CD4-positive, alpha-beta T cell (primary cell): ENCODE measurements around the gene KNL1. TPM values are rescaled to one million over a fixed set of nuclear protein-coding genes. Genes with fewer than 3 reads are reported as not detected.

Experiments used
- ATAC-seq: fragments of 200-7000 bp; cut with Tn5 transposase; one replicate; pipeline ENCODE4 v1.10.0; 2022; ENCODE audit warnings: mild to moderate bottlenecking; ENCODE audit not compliant: poor library complexity
- CTCF ChIA-PET: fragments of 350-600 bp; sonication (Branson Sonifier 250); formaldehyde crosslinking; loops from one replicate; lab custom pipeline; 2021; ENCODE audit warnings: antibody characterized with exemption, inconsistent platforms; lab: Charles Lee
- POLR2A ChIA-PET: fragments of 350-600 bp; sonication (Branson Sonifier 250); formaldehyde crosslinking; loops from one replicate; lab custom pipeline; 2021; ENCODE audit warnings: antibody characterized with exemption, inconsistent platforms; lab: Charles Lee
- DNase-seq, 14 experiments: peaks; one replicate each; pipeline ENCODE4 v3.0.0-alpha.2; 2013 to 2020; ENCODE audit warnings: mixed read lengths in 2 of 14
- H3K27ac ChIP-seq, 2 donors: one replicate each; pipeline versions ENCODE4 v1.5.1 to v1.7.0; 2013; ENCODE audit warnings: low read length in 2 of 2, low read depth in 1 of 2, mild to moderate bottlenecking in 1 of 2
- H3K27me3 ChIP-seq, 2 experiments: 1 replicate in 1 of 2; 2 replicates in 1 of 2; pipeline versions ENCODE4 v1.6.1 to v1.7.0; 2013; ENCODE audit warnings: low read length in 2 of 2, control low read depth in 1 of 2, mild to moderate bottlenecking in 1 of 2, moderate library complexity in 1 of 2; ENCODE audit not compliant: insufficient read depth in 2 of 2, control insufficient read depth in 1 of 2
- H3K36me3 ChIP-seq: one replicate; pipeline ENCODE4 v1.6.1; 2013; ENCODE audit warnings: low read length, control low read depth; ENCODE audit not compliant: insufficient read depth
- H3K4me1 ChIP-seq: one replicate; pipeline ENCODE4 v1.6.1; 2013; ENCODE audit warnings: low read length, control low read depth; ENCODE audit not compliant: insufficient read depth
- H3K4me3 ChIP-seq: one replicate; pipeline ENCODE4 v1.5.1; 2013; ENCODE audit warnings: mild to moderate bottlenecking, low read length, moderate library complexity
- H3K9me3 ChIP-seq, 2 experiments: 1 replicate in 1 of 2; 2 replicates in 1 of 2; pipeline versions ENCODE4 v1.6.1 to v1.7.0; 2013; ENCODE audit warnings: low read length in 2 of 2, mild to moderate bottlenecking in 2 of 2, control low read depth in 1 of 2, moderate library complexity in 1 of 2; ENCODE audit not compliant: control insufficient read depth in 1 of 2, insufficient read depth in 1 of 2
- H3K27ac Mint-ChIP-seq: one replicate; pipeline ENCODE4 v1.8.0; 2020; ENCODE audit warnings: mixed read lengths
- H3K27me3 Mint-ChIP-seq: one replicate; pipeline ENCODE4 v1.8.0; 2021; ENCODE audit warnings: mixed read lengths
- H3K36me3 Mint-ChIP-seq: one replicate; pipeline ENCODE4 v1.8.0; 2021; ENCODE audit warnings: low read depth, mixed read lengths
- H3K4me1 Mint-ChIP-seq: one replicate; pipeline ENCODE4 v1.8.0; 2021; ENCODE audit warnings: low read depth, mixed read lengths
- H3K4me3 Mint-ChIP-seq: one replicate; pipeline ENCODE4 v1.8.0; 2020; ENCODE audit warnings: mild to moderate bottlenecking, mixed read lengths
- H3K9me3 Mint-ChIP-seq: one replicate; pipeline ENCODE4 v1.8.0; 2020; ENCODE audit warnings: mixed read lengths
- intact Hi-C, 2 experiments: fragments of 100-400 bp; cut with DNase I in 1 of 2; cut with micrococcal nuclease in 1 of 2; formaldehyde crosslinking; loops; one replicate each; pipeline versions ENCODE4 v1.15.1 to v1.9.0; 2023 to 2025; cut with DNase I, micrococcal nuclease
- total RNA-seq, 174 experiments: library from RNA in 2 of 174; stranded (reverse) in 2 of 174; gene quantifications; one replicate each; pipeline ENCODE4 v1.2.3 and lab custom pipeline; 2021 to 2026
- TF ChIP-seq, protein P1 (sequence below): fragments of 200-600 bp; IDR thresholded peaks from one replicate; pipeline ENCODE4 v1.8.0; 2022; ENCODE audit warnings: antibody characterized with exemption, mild to moderate bottlenecking

KNL1 gene
- total RNA-seq, 2 experiments from 2014 or later, result 0.59 to 0.69 TPM

DNA sequence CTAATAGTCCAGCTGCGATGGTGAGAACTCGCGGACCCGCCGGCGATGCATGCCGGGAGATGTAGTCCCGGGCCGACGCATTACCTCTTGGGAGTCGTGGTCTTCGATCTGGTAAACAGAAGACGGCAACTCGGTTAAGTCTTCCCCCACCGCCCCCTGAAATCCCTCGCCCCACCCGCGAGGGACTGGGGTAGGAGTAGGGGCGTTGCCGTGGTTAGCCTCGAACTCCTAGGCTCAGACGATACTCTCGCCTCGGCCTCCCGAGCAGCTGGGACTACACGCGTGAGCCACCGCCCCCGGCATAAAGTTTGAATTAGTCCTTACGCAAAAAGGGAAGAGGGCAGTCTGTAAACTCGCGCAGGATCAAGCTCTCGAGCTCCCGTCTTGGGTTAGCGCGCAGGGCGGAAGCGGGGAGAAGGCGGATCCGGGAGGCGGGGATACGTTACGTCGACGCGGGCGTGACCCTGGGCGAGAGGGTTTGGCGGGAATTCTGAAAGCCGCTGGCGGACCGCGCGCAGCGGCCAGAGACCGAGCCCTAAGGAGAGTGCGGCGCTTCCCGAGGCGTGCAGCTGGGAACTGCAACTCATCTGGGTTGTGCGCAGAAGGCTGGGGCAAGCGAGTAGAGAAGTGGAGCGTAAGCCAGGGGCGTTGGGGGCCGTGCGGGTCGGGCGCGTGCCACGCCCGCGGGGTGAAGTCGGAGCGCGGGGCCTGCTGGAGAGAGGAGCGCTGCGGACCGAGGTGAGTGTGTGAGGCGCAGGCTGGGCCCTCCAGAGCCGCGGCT lies 100.8 kb downstream of the KNL1 start, which contains the start of gene RAD51:
TSS of gene RAD51 (plus strand) at position 487 of the 781 bp plus-strand sequence. CDS start 3,585 bp downstream, outside the sequence.
- peaks cover 22% of the 10 kb centered on the region for H3K36me3 Mint-ChIP-seq
- POLR2A ChIA-PET, result interaction anchor here (0.6 to 2.6 kb wide), 37 partner anchors 9 to 1881 kb away, joined by 3 to 25 read pairs (median 4); partner anchors contain the start of genes BAHD1, C15orf62, CCDC32 and DNAJC17
- peaks cover 23% of the 10 kb centered on the region for H3K4me1 ChIP-seq
- TF ChIP-seq, protein P1, sequence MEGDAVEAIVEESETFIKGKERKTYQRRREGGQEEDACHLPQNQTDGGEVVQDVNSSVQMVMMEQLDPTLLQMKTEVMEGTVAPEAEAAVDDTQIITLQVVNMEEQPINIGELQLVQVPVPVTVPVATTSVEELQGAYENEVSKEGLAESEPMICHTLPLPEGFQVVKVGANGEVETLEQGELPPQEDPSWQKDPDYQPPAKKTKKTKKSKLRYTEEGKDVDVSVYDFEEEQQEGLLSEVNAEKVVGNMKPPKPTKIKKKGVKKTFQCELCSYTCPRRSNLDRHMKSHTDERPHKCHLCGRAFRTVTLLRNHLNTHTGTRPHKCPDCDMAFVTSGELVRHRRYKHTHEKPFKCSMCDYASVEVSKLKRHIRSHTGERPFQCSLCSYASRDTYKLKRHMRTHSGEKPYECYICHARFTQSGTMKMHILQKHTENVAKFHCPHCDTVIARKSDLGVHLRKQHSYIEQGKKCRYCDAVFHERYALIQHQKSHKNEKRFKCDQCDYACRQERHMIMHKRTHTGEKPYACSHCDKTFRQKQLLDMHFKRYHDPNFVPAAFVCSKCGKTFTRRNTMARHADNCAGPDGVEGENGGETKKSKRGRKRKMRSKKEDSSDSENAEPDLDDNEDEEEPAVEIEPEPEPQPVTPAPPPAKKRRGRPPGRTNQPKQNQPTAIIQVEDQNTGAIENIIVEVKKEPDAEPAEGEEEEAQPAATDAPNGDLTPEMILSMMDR, result no peak
- H3K4me3 ChIP-seq, result peak within 1 kb of the TSS; percentile 82
- no peaks in the 10 kb centered on the region for H3K9me3 Mint-ChIP-seq
- H3K27ac Mint-ChIP-seq, result peak within 1 kb of the TSS; percentile 98
- H3K27me3 ChIP-seq, result no peaks in the 10 kb centered on the region
- ATAC-seq, result peak; percentile 91
- peaks cover 9% of the 10 kb centered on the region for H3K36me3 ChIP-seq
- peak within 1 kb of the TSS; percentile 94 to 99 for H3K27ac ChIP-seq
- peak; percentile 87 to 96 (median 93) for DNase-seq
- H3K4me3 Mint-ChIP-seq, result peak within 1 kb of the TSS; percentile 97
- CTCF ChIA-PET, result interaction anchor here (1.0 to 3.3 kb wide), 7 partner anchors 49 to 199 kb away, joined by 3 to 10 read pairs (median 6); partner anchors contain the start of genes GCHFR and VPS18
- no peaks in the 10 kb centered on the region for H3K27me3 Mint-ChIP-seq
- H3K4me1 Mint-ChIP-seq, result peaks cover 21% of the 10 kb centered on the region
- intact Hi-C loops, result loop anchor here (1.0 to 10.0 kb wide), 7 partner anchors 60 to 720 kb away; partner anchors contain the start of genes RMDN3 (in 2 of the 2), C15orf62 (in 1 of the 2), CCDC32 (in 1 of the 2) and DNAJC17 (in 1 of the 2)
- H3K9me3 ChIP-seq, result no peaks in the 10 kb centered on the region

DNA sequence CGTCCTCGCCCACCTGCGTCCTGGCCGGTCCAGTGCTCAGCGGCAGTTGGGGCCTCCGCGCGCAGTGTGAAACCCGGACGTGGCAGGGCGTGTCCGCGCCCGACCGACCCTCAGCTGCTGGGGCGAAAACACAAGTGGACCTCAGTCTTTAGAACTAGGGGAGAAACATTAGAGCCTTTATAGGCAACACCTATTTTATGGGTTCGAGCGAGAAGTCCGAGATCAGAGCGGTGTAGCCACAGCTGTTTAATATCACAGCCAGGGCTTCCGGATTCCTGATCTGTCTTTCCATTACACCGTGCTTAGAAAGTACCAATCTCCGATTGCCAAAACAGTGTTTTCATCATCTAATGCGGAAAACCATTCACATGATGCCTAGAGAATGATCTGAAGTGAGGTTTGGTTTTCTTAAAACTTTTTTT lies 101.4 kb downstream of the KNL1 start:
- intact Hi-C loops, result loop anchor here (1.0 to 10.0 kb wide), 5 partner anchors 60 to 719 kb away; partner anchors contain the start of genes RMDN3 (in 2 of the 2), CCDC32 (in 1 of the 2), DNAJC17 (in 1 of the 2) and KNL1 (in 1 of the 2)
- Mint-ChIP-seq H3K36me3 (peaks cover 22% of the 10 kb centered on the region), H3K9me3 (no peaks in the 10 kb centered on the region), H3K27ac (peak overlapping the region; percentile 98), H3K4me1 (peaks cover 21% of the 10 kb centered on the region), H3K27me3 (no peaks in the 10 kb centered on the region), H3K4me3 (peak overlapping the region; percentile 97)
- peak overlapping the region; percentile 82 for H3K4me3 ChIP-seq
- H3K4me1 ChIP-seq, result peaks cover 23% of the 10 kb centered on the region
- H3K9me3 ChIP-seq, result no peaks in the 10 kb centered on the region
- no peaks in the 10 kb centered on the region for H3K27me3 ChIP-seq
- TF ChIP-seq, protein P1, result no peak
- DNase-seq, result peak in 4 of 14 experiments; percentile 13 to 42 (median 35)
- peaks cover 9% of the 10 kb centered on the region for H3K36me3 ChIP-seq
- ATAC-seq, result no peak
- ChIA-PET POLR2A (interaction anchor here (0.6 to 2.6 kb wide), 24 partner anchors 10 to 1880 kb away, joined by 3 to 25 read pairs (median 6); partner anchors contain the start of genes BAHD1, C15orf62, CCDC32 and DNAJC17), CTCF (interaction anchor here (0.6 to 3.3 kb wide), 4 partner anchors 51 to 199 kb away, joined by 3 to 10 read pairs (median 3); partner anchors contain the start of gene VPS18)
- H3K27ac ChIP-seq, result peak overlapping the region in 1 of 2 donors; percentile 94

GRCh38 chr15:40696228-40696627 lies 102.2 kb downstream of the KNL1 start:
- Histone ChIP-seq H3K36me3 (peaks cover 9% of the 10 kb centered on the region), H3K4me1 (peaks cover 23% of the 10 kb centered on the region), H3K27ac (no peak overlapping the region), H3K4me3 (no peak overlapping the region), H3K27me3 (no peaks in the 10 kb centered on the region), H3K9me3 (no peaks in the 10 kb centered on the region)
- Mint-ChIP-seq H3K4me3 (peak overlapping the region; percentile 77), H3K36me3 (peaks cover 22% of the 10 kb centered on the region), H3K4me1 (peaks cover 21% of the 10 kb centered on the region), H3K9me3 (no peaks in the 10 kb centered on the region), H3K27me3 (no peaks in the 10 kb centered on the region), H3K27ac (peak overlapping the region; percentile 28)
- TF ChIP-seq, protein P1, result no peak
- intact Hi-C loops, result loop anchor here in 1 of 2 experiments (10.0 kb wide), 2 partner anchors 131 to 719 kb away; partner anchors contain the start of genes CCDC32, RPUSD2 and RTF1
- no peak for DNase-seq
- ATAC-seq, result no peak
- CTCF ChIA-PET, result no interaction called here
- POLR2A ChIA-PET, result interaction anchor here (2.3 kb wide), 1 partner anchor 11 kb away, joined by 21 read pairs; no protein-coding TSS in a partner anchor
